Heart left ventricle (tissue), 16 donors: ENCODE results near the gene LHX2. TPM values are rescaled to one million over a fixed set of nuclear protein-coding genes. Genes with fewer than 3 reads are reported as not detected.

Source experiments
- ATAC-seq, 4 donors: fragments of 200-7000 bp; cut with Tn5 transposase; one replicate each; pipeline ENCODE4 v1.9.1; 2020 to 2022; ENCODE audit warnings: moderate library complexity in 4 of 4, mild to moderate bottlenecking in 3 of 4, moderate number of reproducible peaks in 1 of 4
- DNase-seq, 5 donors: peaks; one replicate each; pipeline ENCODE4 v3.0.0-alpha.2; 2020
- H3K27ac ChIP-seq, 12 donors: fragments of 200-600 bp; sonication (generic) in 4 of 12; one replicate each; pipeline versions ENCODE4 v1.5.0 to v1.8.0; 2016 to 2022; ENCODE audit warnings: mild to moderate bottlenecking in 2 of 12
- H3K27me3 ChIP-seq, 9 donors: fragments of 200-600 bp; sonication (generic) in 2 of 9; one replicate each; pipeline versions ENCODE4 v1.5.1 to v1.8.0; 2016 to 2022; ENCODE audit warnings: mild to moderate bottlenecking in 3 of 9
- H3K36me3 ChIP-seq, 9 donors: fragments of 200-600 bp; sonication (generic) in 2 of 9; one replicate each; pipeline versions ENCODE4 v1.5.0 to v1.8.0; 2018 to 2022; ENCODE audit warnings: mild to moderate bottlenecking in 2 of 9
- H3K4me1 ChIP-seq, 12 donors: fragments of 200-600 bp; sonication (generic) in 4 of 12; one replicate each; pipeline versions ENCODE4 v1.5.0 to v1.8.0; 2016 to 2022; ENCODE audit warnings: mild to moderate bottlenecking in 3 of 12
- H3K4me3 ChIP-seq, 12 donors: fragments of 200-600 bp; sonication (generic) in 4 of 12; one replicate each; pipeline versions ENCODE4 v1.5.0 to v1.8.0; 2017 to 2022; ENCODE audit warnings: mild to moderate bottlenecking in 9 of 12, moderate library complexity in 4 of 12
- H3K9me3 ChIP-seq, 12 donors: fragments of 200-600 bp; sonication (generic) in 4 of 12; one replicate each; pipeline versions ENCODE4 v1.5.0 to v1.8.0; 2016 to 2022; ENCODE audit warnings: mild to moderate bottlenecking in 1 of 12
- POLR2A ChIP-seq, 2 donors: fragments of 450-650 bp; IDR thresholded peaks; one replicate each; pipeline ENCODE4 v1.6.1; 2017; ENCODE audit warnings: antibody characterized with exemption in 2 of 2, mild to moderate bottlenecking in 2 of 2, moderate library complexity in 2 of 2
- WGBS, 4 donors: extraction: QIAGEN DNeasy Blood & Tissue Kit in 2 of 4; methylation state at CpG; one replicate each; pipeline versions ENCODE4 v1.1.5 to v1.1.7; 2013 to 2018; 5-methylcytosine and 5-hydroxymethylcytosine counted together
- intact Hi-C, 10 donors: fragments of 100-400 bp; cut with DNase I; formaldehyde crosslinking; loops; one replicate each; pipeline versions ENCODE4 v1.11.1 to v1.14.2; 2022
- polyA plus RNA-seq, 2 donors: library from polyadenylated mRNA; stranded (reverse); fragments of 200-250 nt; gene quantifications; one replicate each; pipeline ENCODE4 v1.2.3, GENCODE V29; 2013
- total RNA-seq, 9 donors: library from RNA; depleted of rRNA in 2 of 9; stranded (reverse); fragments of >200 nt in 2 of 9; fragmentation: NEBNext Ultra II Directional in 3 of 9; extraction: Animal tissue kit (Norgen Biotek cat#: 25700) in 3 of 9; gene quantifications; one replicate each; pipeline versions ENCODE4 v1.1.0 to v1.2.4, GENCODE V29; 2016 to 2023
- TF ChIP-seq, protein P1 (sequence below), 12 donors: fragments of 200-600 bp; sonication (generic) in 4 of 12; IDR thresholded peaks; one replicate each; pipeline versions ENCODE4 v1.5.0 to v1.8.0; 2018 to 2022; ENCODE audit warnings: antibody characterized with exemption in 12 of 12, mild to moderate bottlenecking in 5 of 12
- donor health status: ischemic (EF 13 %, LVEDD 7.1; RV severe dilation, severe dysfunction).
- donor health status: healthy with polysubstance abuse.
- donor health status: DM: no; HTN: yes; CAD: no.
- donor health status: DM: no; HTN: no; CAD: no.
- donor health status: ischemic (EF 25% LVEDD 6.9; RV normal size, moderate dysfunction).
- donor health status: ischemic (EF 25% LVEDD 5.7; RV mildly dilated, moderate dysfunction).
- donor health status: healthy.
- donor health status: DM: yes; HTN: yes; CAD: no.
- donor health status: ischemic (EF 35%, LVEDD 5.7; RV mildly dilated, moderate dysfunction).
- donor health status: nonischemic (EF 11% LVEDD 7.7; RV severe dilation, severe dysfunction).
- donor health status: DM: yes; HTN: yes; CAD: no.
- donor health status: PGD.
- donor health status: ischemic (EF 29% LVEDD 5.4; RV normal size, mild dysfunction).
- donor health status: nonischemic (EF 23%, LVEDD 6.1; RV moderate dilation, normal function).

Gene LHX2
- total and polyA plus RNA-seq, 11 donors: 0.10 to 1.3 (median 0.28) TPM; not detected in 5

DNA sequence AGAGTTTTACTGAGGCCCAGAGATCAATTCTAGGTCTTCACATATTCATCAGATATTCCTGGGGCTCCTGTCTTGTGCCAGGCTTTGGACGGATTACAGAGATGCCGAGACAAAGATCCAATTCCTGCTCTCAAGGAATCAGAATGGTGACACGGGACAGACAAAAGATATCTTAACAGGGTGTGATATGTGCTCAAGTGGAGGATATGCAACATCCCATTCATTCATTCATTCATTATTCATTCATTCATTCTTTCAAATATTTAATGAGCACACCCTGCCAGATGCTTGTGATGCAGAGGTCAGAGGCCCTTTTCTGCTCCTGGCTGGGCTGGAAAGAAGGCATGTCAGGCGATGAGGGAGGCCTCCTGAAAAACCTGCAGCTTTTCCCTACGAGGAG is 21.8 kb downstream of the LHX2 start:
- Histone ChIP-seq H3K27ac (no peak overlapping the region), H3K9me3 (no peaks in the 10 kb centered on the region), H3K27me3 (peaks cover 6 to 76% (median 29%) of the 10 kb centered on the region in 9 donors), H3K36me3 (no peaks in the 10 kb centered on the region), H3K4me1 (peaks cover 0 to 3% (median 0%) of the 10 kb centered on the region in 12 donors), H3K4me3 (no peak overlapping the region)
- TF ChIP-seq, protein P1, sequence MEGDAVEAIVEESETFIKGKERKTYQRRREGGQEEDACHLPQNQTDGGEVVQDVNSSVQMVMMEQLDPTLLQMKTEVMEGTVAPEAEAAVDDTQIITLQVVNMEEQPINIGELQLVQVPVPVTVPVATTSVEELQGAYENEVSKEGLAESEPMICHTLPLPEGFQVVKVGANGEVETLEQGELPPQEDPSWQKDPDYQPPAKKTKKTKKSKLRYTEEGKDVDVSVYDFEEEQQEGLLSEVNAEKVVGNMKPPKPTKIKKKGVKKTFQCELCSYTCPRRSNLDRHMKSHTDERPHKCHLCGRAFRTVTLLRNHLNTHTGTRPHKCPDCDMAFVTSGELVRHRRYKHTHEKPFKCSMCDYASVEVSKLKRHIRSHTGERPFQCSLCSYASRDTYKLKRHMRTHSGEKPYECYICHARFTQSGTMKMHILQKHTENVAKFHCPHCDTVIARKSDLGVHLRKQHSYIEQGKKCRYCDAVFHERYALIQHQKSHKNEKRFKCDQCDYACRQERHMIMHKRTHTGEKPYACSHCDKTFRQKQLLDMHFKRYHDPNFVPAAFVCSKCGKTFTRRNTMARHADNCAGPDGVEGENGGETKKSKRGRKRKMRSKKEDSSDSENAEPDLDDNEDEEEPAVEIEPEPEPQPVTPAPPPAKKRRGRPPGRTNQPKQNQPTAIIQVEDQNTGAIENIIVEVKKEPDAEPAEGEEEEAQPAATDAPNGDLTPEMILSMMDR (IDR thresholded peaks at IDR 0.05): no peak
- no peak for TF ChIP-seq POLR2A (IDR thresholded peaks at IDR 0.05)
- no peak for ATAC-seq
- no peak for DNase-seq
- intact Hi-C loops: no loop called here
- 79 to 90% (median 81%) methylated on average over 5 of the region's 5 CpGs for WGBS, 4 donors

DNA sequence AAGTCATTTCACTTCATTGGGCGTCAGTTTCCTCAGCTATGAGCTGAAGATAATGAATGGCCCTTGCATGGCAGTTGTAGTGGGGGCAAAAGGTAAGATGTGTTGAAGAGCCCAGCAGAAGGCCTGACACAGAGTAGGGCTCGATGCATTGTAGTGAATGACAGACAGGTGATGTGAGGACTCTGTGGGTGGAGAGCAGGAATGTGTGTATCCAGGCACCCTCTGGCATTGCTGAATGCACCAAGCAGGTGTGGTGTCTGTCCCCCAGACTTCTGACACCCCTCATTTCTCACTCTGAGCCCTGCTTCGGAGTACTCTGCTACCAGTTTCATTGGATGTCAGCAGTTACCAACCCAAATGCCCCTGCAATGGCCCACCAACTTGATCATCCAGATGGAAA is 22.4 kb downstream of the LHX2 start:
- Histone ChIP-seq H3K4me3 (no peak overlapping the region), H3K27me3 (peaks cover 6 to 74% (median 29%) of the 10 kb centered on the region in 9 donors), H3K27ac (no peak overlapping the region), H3K9me3 (no peaks in the 10 kb centered on the region), H3K36me3 (no peaks in the 10 kb centered on the region), H3K4me1 (peaks cover 0 to 3% (median 0%) of the 10 kb centered on the region in 12 donors)
- 80 to 89% (median 85%) methylated on average over 3 of the region's 3 CpGs for WGBS, 4 donors
- DNase-seq (no peak), ATAC-seq (no peak)
- intact Hi-C loops: no loop called here
- TF ChIP-seq, protein P1 (IDR thresholded peaks at IDR 0.05): no peak
- no peak for TF ChIP-seq POLR2A (IDR thresholded peaks at IDR 0.05)

DNA sequence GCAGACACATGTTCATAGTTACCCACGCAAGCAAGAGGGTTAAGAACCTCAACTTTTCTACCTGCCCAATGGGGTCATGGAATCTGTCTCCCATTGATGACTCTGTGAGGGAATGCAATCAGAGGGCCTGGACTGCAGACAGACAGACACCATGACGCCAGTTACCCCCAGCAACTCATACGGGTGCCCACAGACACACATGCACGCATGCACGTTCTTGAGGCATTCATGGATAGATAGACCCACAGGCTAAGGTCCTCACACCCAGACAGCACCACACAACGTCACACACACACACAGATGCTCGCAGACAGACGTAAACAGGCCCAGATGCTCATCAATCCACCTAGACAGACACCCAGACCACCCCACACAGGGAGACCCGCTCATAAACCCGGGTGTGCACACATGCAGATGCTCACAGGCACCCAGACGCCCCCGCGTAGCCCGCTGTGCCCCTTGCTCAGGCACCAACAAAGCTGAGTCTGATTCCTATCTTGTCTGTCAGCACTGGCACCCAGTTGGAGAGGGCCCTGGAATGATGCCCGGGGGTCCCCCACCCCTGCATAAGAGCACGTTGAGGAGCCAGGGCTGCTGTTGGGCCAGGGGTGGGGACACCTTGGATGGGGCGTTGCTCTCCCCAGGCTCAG is 23.6 kb downstream of the LHX2 start:
- peaks cover 6 to 85% (median 36%) of the 10 kb centered on the region in 9 donors for H3K27me3 ChIP-seq
- intact Hi-C loops: no loop called here
- DNase-seq: no peak

DNA sequence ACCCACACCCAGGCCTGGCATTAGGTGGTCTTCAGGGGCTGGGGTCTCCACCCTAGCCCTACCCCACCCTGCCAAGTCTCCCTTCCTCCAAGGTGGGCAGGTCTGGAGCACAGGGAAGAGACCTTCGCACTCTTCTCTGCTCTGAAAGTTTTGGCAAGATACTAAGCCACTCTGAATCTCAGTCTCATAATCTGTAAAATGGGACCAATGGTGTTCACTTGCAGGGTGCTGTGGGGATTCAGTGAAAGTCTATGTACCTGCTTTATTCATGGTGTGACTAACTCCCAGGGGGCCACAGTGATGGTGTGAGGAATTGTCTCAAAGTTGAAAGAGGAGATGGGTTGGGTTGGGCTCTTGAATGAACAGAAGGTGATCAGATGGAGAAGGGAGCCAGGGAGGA is 25.0 kb downstream of the LHX2 start:
- no peak for TF ChIP-seq POLR2A (IDR thresholded peaks at IDR 0.05)
- TF ChIP-seq, protein P1 (IDR thresholded peaks at IDR 0.05): no peak
- peaks cover 0 to 15% (median 9%) of the 10 kb centered on the region in 12 donors for H3K4me1 ChIP-seq
- no peak overlapping the region for H3K4me3 ChIP-seq
- intact Hi-C loops: no loop called here
- no peaks in the 10 kb centered on the region for H3K36me3 ChIP-seq
- H3K27ac ChIP-seq: no peak overlapping the region
- no peaks in the 10 kb centered on the region for H3K9me3 ChIP-seq
- DNase-seq: no peak
- 92 to 100% (median 95%) methylated on average over 1 of the region's 1 CpG for WGBS, 4 donors
- H3K27me3 ChIP-seq: peaks cover 6 to 83% (median 43%) of the 10 kb centered on the region in 9 donors
- no peak for ATAC-seq

More for the DNA sequence above, 23.6 kb downstream of the LHX2 start:
- Histone ChIP-seq H3K27ac (no peak overlapping the region), H3K4me3 (no peak overlapping the region), H3K36me3 (no peaks in the 10 kb centered on the region), H3K4me1 (peaks cover 0 to 3% (median 0%) of the 10 kb centered on the region in 12 donors), H3K9me3 (no peaks in the 10 kb centered on the region)
- no peak for ATAC-seq
- 78 to 92% (median 82%) methylated on average over 9 to 17 of the region's 17 CpGs for WGBS, 4 donors
- no peak for TF ChIP-seq POLR2A (IDR thresholded peaks at IDR 0.05)
- TF ChIP-seq, protein P1 (IDR thresholded peaks at IDR 0.05): no peak
